GM18519 (cell line): ENCODE results near the gene CHST14.

Source experiments
- ATAC-seq: cut with Tn5 transposase; IDR thresholded peaks from one replicate; pipeline ENCODE4 v1.9.1; 2021; ENCODE audit warnings: mild to moderate bottlenecking, moderate library complexity; ENCODE audit not compliant: unreplicated experiment, low FRiP score

Gene CHST14

GRCh38 chr15:40487816-40488682 is 17.3 kb downstream of the CHST14 start:
- no peak for ATAC-seq

DNA sequence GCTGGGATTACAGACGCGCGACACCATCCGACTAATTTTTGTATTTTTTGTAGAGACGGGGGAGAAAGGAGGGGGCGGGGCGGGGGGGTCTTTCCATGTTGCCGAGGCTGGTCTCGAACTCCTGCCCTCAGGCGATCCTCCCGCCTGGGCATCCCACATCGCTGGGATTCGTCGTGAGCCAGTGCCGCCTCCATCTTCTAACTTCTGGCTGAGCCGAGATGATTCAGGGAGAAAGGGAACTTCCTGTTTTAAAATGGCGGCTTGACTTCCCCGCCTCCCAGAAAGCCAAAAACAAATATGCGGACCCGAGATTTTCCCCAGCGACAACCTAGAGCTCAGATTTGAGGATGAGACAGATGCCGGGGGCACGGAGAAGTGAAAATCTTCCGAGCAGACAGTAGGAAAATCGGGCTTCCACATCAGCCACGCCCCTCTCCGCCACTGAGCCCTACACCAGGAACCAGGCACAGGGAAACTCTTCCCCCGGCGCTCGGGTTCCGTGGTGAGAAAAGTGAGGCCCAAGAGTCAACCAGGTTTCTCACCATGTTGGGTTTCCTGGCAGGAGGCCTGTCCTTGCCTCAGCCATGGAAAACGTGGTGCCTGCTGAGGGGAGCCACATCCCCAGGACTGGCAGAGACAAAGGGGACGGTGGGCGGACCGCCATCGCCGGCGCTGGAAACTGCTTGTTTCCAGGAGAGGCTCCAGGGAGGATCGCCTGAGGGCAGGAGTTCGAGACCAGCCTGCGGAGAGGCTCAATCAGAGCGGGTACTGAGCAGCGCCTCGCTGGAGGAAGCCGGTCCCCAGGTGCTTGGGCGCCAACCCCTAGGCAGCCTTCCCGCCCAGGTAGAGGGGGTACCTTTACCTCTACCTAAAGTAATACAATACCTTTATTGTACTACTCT is 18.7 kb downstream of the CHST14 start:
- ATAC-seq, result no peak

DNA sequence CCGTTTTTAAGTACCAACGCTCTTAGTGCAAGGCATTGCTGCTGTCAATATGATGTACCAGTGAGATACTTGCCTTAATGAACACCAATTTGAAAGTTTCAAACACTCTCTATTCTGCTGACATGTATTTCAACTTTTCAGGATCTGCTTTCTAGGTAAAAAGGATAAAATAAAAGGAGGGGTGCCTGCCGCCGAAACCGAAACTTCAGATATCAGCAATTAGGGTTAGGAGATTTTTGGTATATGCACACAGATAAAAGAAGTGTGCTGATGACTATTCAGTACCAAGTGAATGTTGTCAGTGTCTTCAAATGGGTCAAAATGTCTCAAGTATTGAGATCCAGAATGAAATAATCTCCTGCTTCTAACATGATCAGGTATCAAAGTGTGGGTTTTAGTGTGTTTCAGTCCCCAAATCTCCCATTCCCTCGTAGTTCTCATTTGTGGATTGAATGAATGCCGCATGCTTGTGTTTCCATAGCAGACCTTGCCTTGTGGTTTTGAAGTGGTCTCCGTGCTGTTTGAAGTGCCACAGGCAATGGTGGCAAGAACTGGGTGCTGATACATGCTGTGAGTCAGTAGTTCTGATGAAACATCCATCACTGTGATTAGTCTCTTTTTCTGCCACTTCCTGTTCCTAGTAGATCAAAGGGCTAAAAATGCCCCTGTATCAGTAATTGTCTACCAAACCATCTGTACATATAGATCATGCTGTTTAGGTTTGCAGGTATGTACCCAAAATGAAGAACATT is 22.5 kb downstream of the CHST14 start:
- no peak for ATAC-seq

GRCh38 chr15:40495516-40495915 is 24.7 kb downstream of the CHST14 start:
- no peak for ATAC-seq

DNA sequence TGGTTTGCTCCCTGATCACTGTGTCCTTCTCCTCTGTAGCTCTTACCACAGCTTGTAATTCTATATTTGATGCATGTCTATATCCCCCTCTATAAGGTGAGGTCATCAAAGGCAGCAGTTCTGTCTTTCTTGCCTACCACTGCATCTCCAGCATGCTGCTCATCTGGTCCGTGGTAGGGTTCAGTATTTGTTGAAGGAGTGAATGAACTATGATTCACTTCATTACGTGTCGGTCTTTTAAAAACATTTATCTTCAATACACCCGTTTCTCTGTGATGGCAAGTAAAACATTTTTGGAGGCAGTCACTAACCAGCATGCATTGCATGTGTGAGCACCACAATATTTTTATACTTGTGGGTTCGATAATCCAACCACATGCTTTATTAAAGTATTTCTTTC is 27.6 kb downstream of the CHST14 start:
- no peak for ATAC-seq

- no peak for ATAC-seq
These were observed 28.1 kb downstream of the CHST14 start for GRCh38 chr15:40498891-40499290.

DNA sequence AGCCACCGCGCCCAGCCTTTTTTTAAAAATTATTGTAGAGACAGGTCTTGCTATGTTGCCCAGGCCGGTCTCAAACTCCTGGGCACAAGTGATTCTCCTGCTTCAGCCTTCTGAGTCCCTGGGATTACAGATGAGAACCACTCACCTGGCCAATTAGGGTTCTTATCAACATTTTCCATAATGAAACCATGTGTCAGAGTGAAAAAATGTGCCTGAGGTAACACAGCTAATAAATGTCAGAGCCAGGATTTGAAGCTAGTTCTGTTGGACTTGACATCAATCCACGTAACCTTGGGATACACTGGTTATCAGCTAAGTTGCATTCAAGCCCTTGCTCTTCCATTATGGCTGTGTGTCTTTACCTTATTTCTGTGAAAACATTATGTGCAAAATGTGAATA is 29.1 kb downstream of the CHST14 start:
- no peak for ATAC-seq

- ATAC-seq, result no peak
These were observed 30.0 kb downstream of the CHST14 start for GRCh38 chr15:40500568-40501330.

GRCh38 chr15:40501487-40501886 is 30.7 kb downstream of the CHST14 start:
- ATAC-seq, result no peak

DNA sequence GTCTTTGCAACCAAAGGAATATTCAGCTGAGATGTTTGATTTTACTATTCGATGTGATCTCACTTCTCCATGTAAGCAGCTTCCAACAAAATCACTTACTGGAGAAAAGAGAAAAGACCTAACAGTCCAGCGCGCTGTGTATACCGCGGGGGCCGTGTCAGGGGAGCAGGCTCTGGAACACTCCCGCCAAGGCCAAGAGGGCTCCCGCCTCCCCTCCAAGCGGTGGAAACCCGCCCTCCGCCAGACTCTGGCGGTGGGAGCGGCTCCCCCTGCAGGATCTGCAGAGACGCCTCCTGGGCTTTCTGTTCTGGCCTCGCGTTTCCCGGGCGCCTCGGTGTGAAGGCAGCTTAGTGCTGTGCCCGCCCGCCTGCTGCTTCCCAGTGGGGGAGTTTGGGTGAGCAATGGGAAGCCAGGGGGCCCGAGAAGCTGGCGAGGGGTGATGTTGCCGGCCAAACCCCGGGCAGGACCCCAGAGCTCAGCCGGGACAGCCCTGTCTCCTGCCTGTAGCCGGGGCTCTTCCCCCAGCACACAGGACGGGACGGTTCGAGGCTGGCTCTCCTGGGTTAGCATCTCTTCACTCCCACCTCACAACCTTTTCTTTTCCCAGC is 36.3 kb downstream of the CHST14 start:
- ATAC-seq, result no peak

GRCh38 chr15:40508216-40508615 is 37.4 kb downstream of the CHST14 start:
- ATAC-seq, result no peak

DNA sequence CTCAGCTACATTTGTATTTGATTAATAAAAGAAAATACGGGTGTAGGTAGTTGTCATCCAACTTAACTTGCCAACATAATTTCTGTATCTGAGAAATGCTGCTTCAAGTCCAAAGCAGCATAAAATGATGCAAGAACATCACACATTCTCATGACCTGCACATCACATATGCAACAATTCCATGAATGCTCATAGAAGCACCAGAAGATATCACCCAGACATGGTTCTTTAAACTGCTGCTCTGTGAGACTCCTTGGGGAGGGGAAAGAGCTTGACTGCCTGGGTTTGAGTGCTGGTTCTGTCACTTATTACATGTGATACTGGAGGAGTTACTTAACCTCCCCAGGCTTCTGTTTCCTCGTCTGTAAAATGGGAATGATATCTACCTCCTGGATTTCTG is 39.4 kb downstream of the CHST14 start:
- no peak for ATAC-seq

DNA sequence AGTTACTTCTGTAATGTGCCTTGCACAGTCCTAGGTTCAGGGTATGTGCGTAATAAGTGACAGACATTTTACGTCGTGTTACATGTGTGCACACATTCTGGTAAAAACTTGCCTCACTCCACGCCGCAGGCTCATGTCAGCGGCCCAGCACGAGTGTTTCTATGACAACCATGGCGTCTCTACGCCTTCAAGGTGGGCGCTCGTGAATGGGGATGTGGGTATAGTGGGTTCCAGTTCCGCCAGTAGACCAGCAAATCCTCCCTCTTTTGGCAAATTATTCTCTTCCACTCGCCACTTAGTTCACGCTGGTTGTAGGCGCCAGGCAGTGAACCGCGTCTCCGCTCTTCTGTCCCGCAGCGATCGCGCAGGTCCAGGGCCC is 40.3 kb downstream of the CHST14 start:
- no peak for ATAC-seq

DNA sequence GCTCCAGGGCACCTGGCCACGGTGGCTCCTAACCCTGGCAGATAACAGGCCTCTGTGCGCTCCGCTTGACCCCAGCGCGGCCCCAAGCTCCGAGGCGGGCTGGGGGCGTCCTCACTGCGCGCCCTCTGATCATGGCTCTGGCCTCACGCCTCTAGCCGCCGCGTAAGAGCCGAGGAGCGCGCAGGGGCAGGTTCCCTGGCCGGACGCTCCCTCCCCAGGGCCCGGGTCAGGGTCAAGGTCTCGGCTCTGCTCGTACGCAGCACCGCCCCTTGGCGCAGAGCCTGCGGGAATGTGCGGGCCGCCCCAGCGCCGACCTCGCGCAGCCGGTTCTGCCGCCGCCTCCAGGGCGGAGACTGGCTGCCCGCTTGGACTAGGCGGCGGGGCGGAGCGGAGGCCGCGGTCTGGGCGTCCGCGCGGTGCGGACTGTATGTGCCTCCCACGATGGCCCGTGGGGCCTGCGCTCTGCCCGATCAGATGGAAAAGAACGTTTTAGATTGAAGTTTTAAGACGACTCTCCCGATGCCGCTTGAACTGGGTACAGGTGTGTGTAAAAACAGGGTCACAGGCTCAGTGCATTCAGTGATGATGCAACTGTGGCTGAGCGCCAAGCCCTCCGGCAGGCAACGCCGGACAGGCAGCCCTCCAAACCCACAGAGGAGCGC is 40.8 kb downstream of the CHST14 start:
- no peak for ATAC-seq

GRCh38 chr15:40512440-40512839 is 41.7 kb downstream of the CHST14 start:
- ATAC-seq, result no peak

DNA sequence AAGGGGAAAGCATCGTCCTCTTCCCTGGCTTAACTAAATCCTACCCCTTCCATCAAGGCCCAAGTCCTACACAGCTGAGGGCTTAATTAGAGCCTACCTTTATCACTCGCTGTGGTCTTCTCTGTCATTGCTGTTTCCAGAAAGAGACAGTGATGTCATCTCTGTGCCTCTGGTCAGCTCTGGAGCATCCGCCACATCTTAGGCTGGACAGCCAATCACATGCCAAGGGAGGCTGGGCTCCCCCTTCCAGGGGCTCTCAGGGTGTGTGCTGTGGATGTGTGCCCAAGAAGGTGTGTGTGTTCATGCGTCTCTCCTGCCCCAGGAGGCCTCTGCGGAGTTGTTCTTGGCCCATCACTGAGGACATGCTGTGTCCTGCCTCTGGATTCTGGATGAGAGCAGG is 42.8 kb downstream of the CHST14 start:
- no peak for ATAC-seq

GRCh38 chr15:40516322-40516721 is 45.5 kb downstream of the CHST14 start:
- ATAC-seq, result no peak
